OCI-LY1 (cell line): ENCODE data around the gene SMR3B.

Experiments
- H2AFZ ChIP-seq: fragments of 200-600 bp; sonication (generic), shearing (Covaris generic); 2 replicates; pipeline ENCODE4 v1.6.0; 2014; ENCODE audit warnings: antibody characterized with exemption, mild to moderate bottlenecking, low read length
- H3F3A ChIP-seq: fragments of 200-600 bp; sonication (generic), shearing (Covaris generic); 2 replicates; pipeline ENCODE4 v1.6.0; 2014; ENCODE audit warnings: mild to moderate bottlenecking, antibody characterized with exemption, low read length, moderate library complexity; ENCODE audit not compliant: insufficient read depth
- H3K27ac ChIP-seq: fragments of 200-600 bp; sonication (generic); 2 replicates; pipeline ENCODE4 v1.5.1; 2014; ENCODE audit warnings: low read length, mixed run types, mild to moderate bottlenecking, low read depth; ENCODE audit not compliant: poor library complexity, severe bottlenecking
- H3K27me3 ChIP-seq: fragments of 200-600 bp; sonication (generic); 2 replicates; pipeline ENCODE4 v1.6.0; 2014; ENCODE audit warnings: antibody characterized with exemption, mild to moderate bottlenecking, low read length, moderate library complexity; ENCODE audit not compliant: insufficient read depth
- H3K36me3 ChIP-seq: fragments of 200-600 bp; sonication (generic); 2 replicates; pipeline ENCODE4 v1.6.1; 2014; ENCODE audit warnings: mild to moderate bottlenecking, antibody characterized with exemption, low read length, moderate library complexity, mixed read lengths; ENCODE audit not compliant: insufficient read depth
- H3K4me1 ChIP-seq: fragments of 200-600 bp; sonication (generic); 2 replicates; pipeline ENCODE4 v1.5.1; 2014; ENCODE audit warnings: mild to moderate bottlenecking, low read length, moderate library complexity; ENCODE audit not compliant: insufficient read depth, severe bottlenecking
- H3K4me2 ChIP-seq: fragments of 200-600 bp; sonication (generic), shearing (Covaris generic); 2 replicates; pipeline ENCODE4 v1.6.1; 2014; ENCODE audit warnings: low read length
- H3K4me3 ChIP-seq: fragments of 200-600 bp; sonication (generic); 2 replicates; pipeline ENCODE4 v1.5.1; 2014; ENCODE audit warnings: low read length, low read depth, mild to moderate bottlenecking, mixed read lengths; ENCODE audit not compliant: poor library complexity, severe bottlenecking
- H3K79me2 ChIP-seq: fragments of 200-600 bp; shearing (Covaris generic); 2 replicates; pipeline ENCODE4 v1.6.1; 2016; ENCODE audit warnings: mixed run types, low read length, mixed read lengths; ENCODE audit not compliant: insufficient read depth
- H3K9ac ChIP-seq: fragments of 200-600 bp; sonication (generic), shearing (Covaris generic); 2 replicates; pipeline ENCODE4 v1.6.1; 2014; ENCODE audit warnings: mild to moderate bottlenecking, low read length, mixed read lengths
- H3K9me2 ChIP-seq: fragments of 200-600 bp; sonication (generic), shearing (Covaris generic); 2 replicates; pipeline ENCODE4 v1.6.1; 2014; ENCODE audit warnings: low read depth, mild to moderate bottlenecking, low read length, mixed read lengths
- H3K9me3 ChIP-seq: fragments of 200-600 bp; shearing (Covaris generic); 2 replicates; pipeline ENCODE4 v1.6.1; 2014; ENCODE audit warnings: low read length, mixed read lengths
- H4K20me1 ChIP-seq: fragments of 200-600 bp; sonication (generic), shearing (Covaris generic); 2 replicates; pipeline ENCODE4 v1.6.0; 2016; ENCODE audit warnings: mild to moderate bottlenecking, low read length; ENCODE audit not compliant: insufficient read depth
- EZH2 ChIP-seq: fragments of 200-600 bp; sonication (generic), shearing (Covaris generic); IDR thresholded peaks from 2 replicates; pipeline ENCODE4 v1.8.0; 2017; ENCODE audit warnings: borderline replicate concordance, mixed run types, mild to moderate bottlenecking, antibody characterized with exemption, low read length, moderate library complexity, mixed read lengths
- TF ChIP-seq, protein P1 (sequence below): fragments of 200-600 bp; sonication (generic), shearing (Covaris generic); IDR thresholded peaks from 2 replicates; pipeline ENCODE4 v1.5.1; 2017; ENCODE audit warnings: mild to moderate bottlenecking, antibody characterized with exemption, low read length, moderate library complexity, mixed read lengths

Gene SMR3B

GRCh38 chr4:70360460-70360859 lies 22.5 kb upstream of the SMR3B start, which contains the start of gene SMR3A:
Gene SMR3A, plus strand, starts transcription at chr4:70360760. Its CDS starts 1,356 bp downstream, at chr4:70362116.
- peaks cover 7% of the 10 kb centered on the region for H3K4me1 ChIP-seq
- H3K27me3 ChIP-seq = no peaks in the 10 kb centered on the region
- H3K79me2 ChIP-seq = no peaks in the 10 kb centered on the region
- no peak within 1 kb of the TSS for H3K4me3 ChIP-seq
- no peak within 1 kb of the TSS for H3K9ac ChIP-seq
- H3K9me2 ChIP-seq = no peaks in the 10 kb centered on the region
- no peaks in the 10 kb centered on the region for H4K20me1 ChIP-seq
- no peak for TF ChIP-seq EZH2
- TF ChIP-seq, protein P1, sequence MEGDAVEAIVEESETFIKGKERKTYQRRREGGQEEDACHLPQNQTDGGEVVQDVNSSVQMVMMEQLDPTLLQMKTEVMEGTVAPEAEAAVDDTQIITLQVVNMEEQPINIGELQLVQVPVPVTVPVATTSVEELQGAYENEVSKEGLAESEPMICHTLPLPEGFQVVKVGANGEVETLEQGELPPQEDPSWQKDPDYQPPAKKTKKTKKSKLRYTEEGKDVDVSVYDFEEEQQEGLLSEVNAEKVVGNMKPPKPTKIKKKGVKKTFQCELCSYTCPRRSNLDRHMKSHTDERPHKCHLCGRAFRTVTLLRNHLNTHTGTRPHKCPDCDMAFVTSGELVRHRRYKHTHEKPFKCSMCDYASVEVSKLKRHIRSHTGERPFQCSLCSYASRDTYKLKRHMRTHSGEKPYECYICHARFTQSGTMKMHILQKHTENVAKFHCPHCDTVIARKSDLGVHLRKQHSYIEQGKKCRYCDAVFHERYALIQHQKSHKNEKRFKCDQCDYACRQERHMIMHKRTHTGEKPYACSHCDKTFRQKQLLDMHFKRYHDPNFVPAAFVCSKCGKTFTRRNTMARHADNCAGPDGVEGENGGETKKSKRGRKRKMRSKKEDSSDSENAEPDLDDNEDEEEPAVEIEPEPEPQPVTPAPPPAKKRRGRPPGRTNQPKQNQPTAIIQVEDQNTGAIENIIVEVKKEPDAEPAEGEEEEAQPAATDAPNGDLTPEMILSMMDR = no peak
- H3F3A ChIP-seq = no peaks in the 10 kb centered on the region
- no peaks in the 10 kb centered on the region for H3K36me3 ChIP-seq
- H3K27ac ChIP-seq = no peak within 1 kb of the TSS
- H3K9me3 ChIP-seq = no peaks in the 10 kb centered on the region
- H2AFZ ChIP-seq = peak within 1 kb of the TSS; percentile 68; the same call in 1 of the 2 replicates
- H3K4me2 ChIP-seq = no peak within 1 kb of the TSS

- Histone ChIP-seq H3K27ac (no peak overlapping the region), H3K9ac (no peak overlapping the region), H3K4me3 (no peak overlapping the region), H3K4me2 (no peak overlapping the region), H3K9me2 (no peaks in the 10 kb centered on the region), H3K36me3 (no peaks in the 10 kb centered on the region), H3K9me3 (no peaks in the 10 kb centered on the region), H2AFZ (no peak overlapping the region), H3F3A (no peaks in the 10 kb centered on the region), H3K79me2 (no peaks in the 10 kb centered on the region), H3K4me1 (peaks cover 7% of the 10 kb centered on the region), H3K27me3 (no peaks in the 10 kb centered on the region), H4K20me1 (no peaks in the 10 kb centered on the region)
- TF ChIP-seq EZH2 = no peak
- TF ChIP-seq, protein P1 = no peak
Observed at GRCh38 chr4:70364002-70364401, 18.9 kb upstream of the SMR3B start.

DNA sequence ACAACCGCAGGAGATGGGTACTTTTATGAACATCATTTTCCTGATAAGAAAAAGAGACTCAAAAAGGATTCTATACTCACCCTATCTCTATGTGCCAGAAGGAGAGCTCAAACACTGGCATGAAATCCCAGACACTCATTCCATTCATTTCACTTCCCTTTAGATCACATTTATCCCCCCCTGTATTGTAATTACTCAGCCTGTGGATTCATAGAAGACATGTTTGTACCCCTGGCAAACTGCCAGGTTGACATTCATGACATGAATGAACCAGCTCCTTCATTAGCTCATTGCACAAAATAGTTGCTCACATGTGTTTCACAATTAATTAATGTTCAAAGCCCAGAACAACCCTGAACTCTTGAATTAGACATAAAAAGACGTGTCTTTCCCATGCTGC lies 17.5 kb upstream of the SMR3B start:
- H3K9ac ChIP-seq = no peak overlapping the region
- H3K9me2 ChIP-seq = no peaks in the 10 kb centered on the region
- no peaks in the 10 kb centered on the region for H3K36me3 ChIP-seq
- H4K20me1 ChIP-seq = no peaks in the 10 kb centered on the region
- H3K27ac ChIP-seq = no peak overlapping the region
- H3K4me3 ChIP-seq = no peak overlapping the region
- TF ChIP-seq, protein P1 = no peak
- no peak for TF ChIP-seq EZH2
- H3K4me2 ChIP-seq = no peak overlapping the region
- H2AFZ ChIP-seq = no peak overlapping the region
- H3K4me1 ChIP-seq = peaks cover 7% of the 10 kb centered on the region
- no peaks in the 10 kb centered on the region for H3K9me3 ChIP-seq
- no peaks in the 10 kb centered on the region for H3K79me2 ChIP-seq
- no peaks in the 10 kb centered on the region for H3F3A ChIP-seq
- H3K27me3 ChIP-seq = no peaks in the 10 kb centered on the region
